ENCODE results near the gene BRMS1L.

DNA sequence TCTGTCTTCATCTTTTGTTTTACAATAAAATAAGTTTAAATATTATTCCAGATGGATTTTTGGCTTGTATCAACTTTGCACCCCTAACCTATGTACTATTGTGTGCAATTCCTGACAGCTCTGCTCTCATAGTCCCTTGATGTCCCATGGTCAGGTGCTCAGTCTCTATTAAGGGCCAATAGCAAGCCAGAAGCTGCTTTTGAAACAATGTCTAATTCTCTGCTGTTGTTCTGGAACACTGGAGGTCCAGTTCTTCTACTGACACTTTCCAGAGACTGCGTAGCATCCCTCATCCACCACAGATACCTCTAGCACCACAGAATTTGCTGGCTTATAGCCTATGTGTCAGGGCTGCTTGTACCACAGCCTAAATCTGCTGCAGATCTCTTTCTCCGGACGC is 74.6 kb downstream of the BRMS1L start:
- TF ChIP-seq POLR2A (IDR thresholded peaks at IDR 0.05; ENCODE audit: low read depth, low read length) (no peak), POLR2AphosphoS5 (IDR thresholded peaks at IDR 0.05; ENCODE audit: low read depth, low read length) (no peak), TAF1 (IDR thresholded peaks at IDR 0.05; ENCODE audit: low read depth, low read length) (no peak), SPI1 (IDR thresholded peaks at IDR 0.05; ENCODE audit: low read depth, low read length) (no peak)
